ENCODE results near the gene GIPR. TPM values are rescaled to one million over a fixed set of nuclear protein-coding genes. Genes with fewer than 3 reads are reported as not detected.
"Not testable (repeated sequence)": the region's sequence is repeated elsewhere in the genome, so short reads cannot be mapped to it uniquely, and the experiment has no call there.

GIPR gene
- total RNA-seq, 4 donors from 2014 or later, result 0.98 TPM; not detected in 3

DNA sequence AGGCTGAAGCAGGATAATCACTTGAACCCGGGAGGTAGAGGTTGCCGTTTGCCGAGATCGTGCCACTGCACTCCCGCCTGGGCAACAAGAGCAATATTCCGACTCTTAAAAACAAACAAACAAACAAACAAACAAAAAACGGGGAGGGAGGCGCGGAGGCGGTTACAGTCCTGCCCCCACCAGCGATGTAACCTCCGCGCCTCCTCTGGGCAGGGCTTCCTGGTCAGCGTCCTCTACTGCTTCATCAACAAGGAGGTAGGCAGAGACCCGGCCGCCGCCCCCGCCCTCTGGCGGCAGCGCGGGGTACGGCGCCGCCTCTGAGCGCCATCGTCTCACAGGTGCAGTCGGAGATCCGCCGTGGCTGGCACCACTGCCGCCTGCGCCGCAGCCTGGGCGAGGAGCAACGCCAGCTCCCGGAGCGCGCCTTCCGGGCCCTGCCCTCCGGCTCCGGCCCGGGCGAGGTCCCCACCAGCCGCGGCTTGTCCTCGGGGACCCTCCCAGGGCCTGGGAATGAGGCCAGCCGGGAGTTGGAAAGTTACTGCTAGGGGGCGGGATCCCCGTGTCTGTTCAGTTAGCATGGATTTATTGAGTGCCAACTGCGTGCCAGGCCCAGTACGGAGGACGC, 13.5 kb downstream of the GIPR start:
- Histone ChIP-seq H3K9me3 (no peaks in the 10 kb centered on the region), H3K27ac (peak overlapping the region; percentile 67 to 86), H3K27me3 (peaks cover 8 to 25% of the 10 kb centered on the region in 2 donors), H3K36me3 (no peaks in the 10 kb centered on the region), H3K4me3 (peak overlapping the region; percentile 29 to 30), H3K4me1 (no peaks in the 10 kb centered on the region)
- TF ChIP-seq POLR2A (IDR thresholded peaks at IDR 0.05), result peak in 1 of 2 donors; percentile 49
- TF ChIP-seq, protein P1, sequence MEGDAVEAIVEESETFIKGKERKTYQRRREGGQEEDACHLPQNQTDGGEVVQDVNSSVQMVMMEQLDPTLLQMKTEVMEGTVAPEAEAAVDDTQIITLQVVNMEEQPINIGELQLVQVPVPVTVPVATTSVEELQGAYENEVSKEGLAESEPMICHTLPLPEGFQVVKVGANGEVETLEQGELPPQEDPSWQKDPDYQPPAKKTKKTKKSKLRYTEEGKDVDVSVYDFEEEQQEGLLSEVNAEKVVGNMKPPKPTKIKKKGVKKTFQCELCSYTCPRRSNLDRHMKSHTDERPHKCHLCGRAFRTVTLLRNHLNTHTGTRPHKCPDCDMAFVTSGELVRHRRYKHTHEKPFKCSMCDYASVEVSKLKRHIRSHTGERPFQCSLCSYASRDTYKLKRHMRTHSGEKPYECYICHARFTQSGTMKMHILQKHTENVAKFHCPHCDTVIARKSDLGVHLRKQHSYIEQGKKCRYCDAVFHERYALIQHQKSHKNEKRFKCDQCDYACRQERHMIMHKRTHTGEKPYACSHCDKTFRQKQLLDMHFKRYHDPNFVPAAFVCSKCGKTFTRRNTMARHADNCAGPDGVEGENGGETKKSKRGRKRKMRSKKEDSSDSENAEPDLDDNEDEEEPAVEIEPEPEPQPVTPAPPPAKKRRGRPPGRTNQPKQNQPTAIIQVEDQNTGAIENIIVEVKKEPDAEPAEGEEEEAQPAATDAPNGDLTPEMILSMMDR (IDR thresholded peaks at IDR 0.05), result peak; percentile 87 to 97 (median 96)
- intact Hi-C loops (cut with DNase I; ENCODE audit: low total_unique reads), result no loop called here
- peak; percentile 80 to 82 for DNase-seq

GRCh38 chr19:45682117-45682516, 14.1 kb downstream of the GIPR start:
- no peaks in the 10 kb centered on the region for H3K4me1 ChIP-seq
- intact Hi-C loops (cut with DNase I; ENCODE audit: low total_unique reads), result no loop called here
- H3K27ac ChIP-seq, result peak overlapping the region; percentile 67 to 86
- no peak overlapping the region for H3K4me3 ChIP-seq
- no peak for TF ChIP-seq POLR2A (IDR thresholded peaks at IDR 0.05)
- TF ChIP-seq, protein P1 (IDR thresholded peaks at IDR 0.05), result no peak
- H3K9me3 ChIP-seq, result no peaks in the 10 kb centered on the region
- H3K36me3 ChIP-seq, result no peaks in the 10 kb centered on the region
- DNase-seq, result no peak
- peaks cover 3 to 19% of the 10 kb centered on the region in 2 donors for H3K27me3 ChIP-seq

DNA sequence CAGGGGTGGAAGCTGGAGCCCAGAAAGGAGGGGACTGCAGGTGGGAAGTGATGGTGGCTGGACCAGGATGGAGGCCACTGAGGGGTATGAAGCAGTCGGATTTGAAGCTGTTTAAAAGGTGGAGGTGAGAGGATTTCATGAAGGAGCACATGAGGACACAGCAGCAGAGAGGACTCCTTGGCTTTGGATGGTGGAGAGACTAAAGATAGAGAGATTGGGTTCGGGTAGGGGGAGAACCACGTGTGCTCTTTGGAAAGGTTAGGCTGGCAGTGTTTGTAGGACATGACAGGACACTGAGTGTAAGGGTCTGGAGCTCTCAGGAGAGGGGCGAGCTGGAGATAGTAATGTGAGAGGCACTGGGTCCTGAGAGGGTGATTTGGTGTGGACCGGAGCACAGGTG, 14.9 kb downstream of the GIPR start:
- intact Hi-C loops (cut with DNase I; ENCODE audit: low total_unique reads), result no loop called here
- no peak for DNase-seq

GRCh38 chr19:45685045-45685444, 17.0 kb downstream of the GIPR start:
- H3K4me1 ChIP-seq; DNase-seq; H3K4me3 ChIP-seq; H3K36me3 ChIP-seq; H3K27me3 ChIP-seq; H3K27ac ChIP-seq; intact Hi-C loops (cut with DNase I; ENCODE audit: low total_unique reads); H3K9me3 ChIP-seq: not testable (repeated sequence)

More for the DNA sequence above, 14.9 kb downstream of the GIPR start:
- H3K4me1 ChIP-seq, result no peaks in the 10 kb centered on the region
- no peaks in the 10 kb centered on the region for H3K9me3 ChIP-seq
- TF ChIP-seq, protein P1 (IDR thresholded peaks at IDR 0.05), result no peak
- TF ChIP-seq POLR2A (IDR thresholded peaks at IDR 0.05), result no peak
- H3K36me3 ChIP-seq, result no peaks in the 10 kb centered on the region
- no peak overlapping the region for H3K4me3 ChIP-seq
- H3K27me3 ChIP-seq, result peaks cover 0 to 11% of the 10 kb centered on the region in 2 donors
- no peak overlapping the region for H3K27ac ChIP-seq

DNA sequence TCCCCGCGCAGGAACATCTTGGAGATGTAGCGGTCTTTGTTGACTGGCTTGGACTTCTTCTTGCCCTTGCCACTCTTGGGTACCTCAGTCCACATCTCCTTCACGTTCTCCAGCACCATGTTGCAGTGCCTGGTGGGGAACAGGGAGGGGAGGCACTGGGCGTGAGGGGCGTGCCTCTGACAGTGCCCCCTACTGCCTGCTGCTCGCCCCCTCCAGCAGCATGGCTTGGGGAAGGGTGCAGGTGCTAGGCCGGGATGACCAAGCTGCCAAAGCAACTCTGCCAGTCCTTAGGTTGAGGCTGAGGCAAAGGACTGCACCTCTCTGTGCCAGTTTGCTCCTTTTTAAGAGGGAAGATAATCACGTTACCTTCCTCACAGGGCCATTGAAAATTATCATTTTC, 19.6 kb downstream of the GIPR start:
- DNase-seq, result no peak
- Histone ChIP-seq H3K4me3 (no peak overlapping the region), H3K36me3 (no peaks in the 10 kb centered on the region), H3K4me1 (no peaks in the 10 kb centered on the region), H3K9me3 (no peaks in the 10 kb centered on the region), H3K27ac (no peak overlapping the region), H3K27me3 (no peaks in the 10 kb centered on the region)
- TF ChIP-seq, protein P1 (IDR thresholded peaks at IDR 0.05), result no peak
- no peak for TF ChIP-seq POLR2A (IDR thresholded peaks at IDR 0.05)
- intact Hi-C loops (cut with DNase I; ENCODE audit: low total_unique reads), result no loop called here
